ENCODE data around the gene GATD1.

DNA sequence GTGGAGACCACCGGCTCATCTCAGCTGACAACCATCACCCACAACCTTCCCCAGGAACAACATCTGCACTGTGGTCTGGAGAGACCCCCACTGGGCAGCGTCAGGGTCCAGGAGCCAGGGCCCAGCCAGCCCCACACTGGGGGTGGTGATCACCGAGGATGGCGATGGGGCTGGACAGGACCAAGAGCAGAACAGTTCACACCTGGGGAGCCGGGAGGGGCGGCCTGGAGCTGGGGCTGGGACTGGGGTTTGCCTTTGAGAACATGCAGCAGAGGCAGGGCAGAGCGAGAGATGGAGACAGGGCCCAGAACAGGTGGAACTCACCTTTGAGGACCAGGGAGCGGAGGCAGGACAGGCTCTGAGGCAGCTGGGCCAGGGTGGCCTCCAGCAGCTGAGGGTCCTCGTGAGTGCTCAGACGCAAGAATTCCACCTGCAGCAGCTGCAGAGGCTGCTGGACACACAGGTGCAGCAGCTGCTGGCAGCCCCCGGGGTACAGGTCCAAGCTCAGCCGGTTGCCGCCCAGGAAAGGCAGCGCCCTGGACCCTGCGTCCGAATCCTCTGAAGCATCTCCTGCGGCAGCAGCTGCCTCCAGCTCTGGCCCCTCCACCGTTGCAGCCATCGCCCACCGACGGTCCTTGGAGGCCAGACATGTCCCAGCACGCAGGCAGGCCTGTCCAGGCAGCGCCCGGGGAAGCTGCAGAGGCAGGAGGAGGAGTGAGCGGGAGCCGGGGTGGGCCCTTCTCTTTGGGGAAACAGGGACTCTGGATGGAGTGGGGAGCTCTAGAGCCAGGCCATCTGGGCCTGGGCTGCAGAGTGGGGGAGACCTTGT lies 26.7 kb upstream of the GATD1 start:
- TF ChIP-seq, protein P1, sequence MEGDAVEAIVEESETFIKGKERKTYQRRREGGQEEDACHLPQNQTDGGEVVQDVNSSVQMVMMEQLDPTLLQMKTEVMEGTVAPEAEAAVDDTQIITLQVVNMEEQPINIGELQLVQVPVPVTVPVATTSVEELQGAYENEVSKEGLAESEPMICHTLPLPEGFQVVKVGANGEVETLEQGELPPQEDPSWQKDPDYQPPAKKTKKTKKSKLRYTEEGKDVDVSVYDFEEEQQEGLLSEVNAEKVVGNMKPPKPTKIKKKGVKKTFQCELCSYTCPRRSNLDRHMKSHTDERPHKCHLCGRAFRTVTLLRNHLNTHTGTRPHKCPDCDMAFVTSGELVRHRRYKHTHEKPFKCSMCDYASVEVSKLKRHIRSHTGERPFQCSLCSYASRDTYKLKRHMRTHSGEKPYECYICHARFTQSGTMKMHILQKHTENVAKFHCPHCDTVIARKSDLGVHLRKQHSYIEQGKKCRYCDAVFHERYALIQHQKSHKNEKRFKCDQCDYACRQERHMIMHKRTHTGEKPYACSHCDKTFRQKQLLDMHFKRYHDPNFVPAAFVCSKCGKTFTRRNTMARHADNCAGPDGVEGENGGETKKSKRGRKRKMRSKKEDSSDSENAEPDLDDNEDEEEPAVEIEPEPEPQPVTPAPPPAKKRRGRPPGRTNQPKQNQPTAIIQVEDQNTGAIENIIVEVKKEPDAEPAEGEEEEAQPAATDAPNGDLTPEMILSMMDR (IDR thresholded peaks at IDR 0.05), result no peak
- no peak for TF ChIP-seq POLR2A (IDR thresholded peaks at IDR 0.05)
